ENCODE data around the gene SLC39A6. TPM values are rescaled to one million over a fixed set of nuclear protein-coding genes. Genes with fewer than 3 reads are reported as not detected.

Gene SLC39A6
- total RNA-seq, 1 experiment from 2014 or later: 33.9 TPM

GRCh38 chr18:36162981-36163380 lies 33.8 kb upstream of the SLC39A6 start:
- Histone ChIP-seq H2BK5ac (ENCODE audit: insufficient read length, low read length) (no peak overlapping the region), H3T11ph (ENCODE audit: low read length) (no peak overlapping the region), H3K4me2 (ENCODE audit: insufficient read depth, insufficient read length, low read length) (no peak overlapping the region), H4K5ac (ENCODE audit: insufficient read length, low read depth, low read length) (no peak overlapping the region), H3K9me3 (ENCODE audit: control insufficient read depth, low read depth, low read length) (no peaks in the 10 kb centered on the region), H4K8ac (replicated peaks; ENCODE audit: insufficient read length, low read depth, low read length) (no peak overlapping the region), H3K27me3 (ENCODE audit: insufficient read depth, low read length) (no peaks in the 10 kb centered on the region), H3K23ac (ENCODE audit: insufficient read length, low read depth, low read length) (no peak overlapping the region), H3K23me2 (ENCODE audit: insufficient read length, low read depth, low read length, poor library complexity, severe bottlenecking) (no peaks in the 10 kb centered on the region), H3K18ac (ENCODE audit: insufficient read length, low read depth, low read length) (no peak overlapping the region), H3K14ac (ENCODE audit: insufficient read depth, low read length) (no peak overlapping the region), H3K79me2 (ENCODE audit: insufficient read depth, low read length) (no peaks in the 10 kb centered on the region), H4K91ac (ENCODE audit: insufficient read length, low read depth, low read length) (no peak overlapping the region), H3K9ac (ENCODE audit: extremely low read depth, insufficient read length, low read length) (no peak overlapping the region), H2BK120ac (ENCODE audit: low read depth, low read length, poor library complexity, severe bottlenecking) (no peak overlapping the region), H3K4ac (ENCODE audit: low read depth, low read length) (no peak overlapping the region), H2AFZ (ENCODE audit: low read length) (no peak overlapping the region), H3K56ac (ENCODE audit: insufficient read length, low read depth, low read length) (no peak overlapping the region), H2BK15ac (ENCODE audit: low read depth, low read length) (no peak overlapping the region), H4K20me1 (ENCODE audit: control insufficient read depth, insufficient read depth, insufficient read length) (no peaks in the 10 kb centered on the region), H3K4me1 (ENCODE audit: insufficient read depth, low read length) (no peaks in the 10 kb centered on the region), H2BK20ac (ENCODE audit: low read depth, low read length, poor library complexity, severe bottlenecking) (no peak overlapping the region), H2AK5ac (ENCODE audit: insufficient read length, low read length) (no peak overlapping the region), H3K79me1 (ENCODE audit: insufficient read depth, low read depth, low read length, poor library complexity, severe bottlenecking) (no peaks in the 10 kb centered on the region), H2BK12ac (ENCODE audit: insufficient read length, low read depth, low read length) (no peak overlapping the region), H3K27ac (ENCODE audit: insufficient read length, low read depth, low read length) (no peak overlapping the region)
- Mint-ChIP-seq H3K4me3 (no peak overlapping the region), H3K4me1 (no peaks in the 10 kb centered on the region), H3K27me3 (ENCODE audit: low read depth) (no peaks in the 10 kb centered on the region), H3K9me3 (no peaks in the 10 kb centered on the region), H3K36me3 (ENCODE audit: insufficient read depth in 1 of 3, low read depth in 3 of 3) (peaks cover 40 to 90% (median 87%) of the 10 kb centered on the region in 3 experiments; a peak in 6 of 7 replicates), H3K27ac (no peak overlapping the region)
- WGBS (ENCODE audit: extremely low coverage, insufficient read length, low lambda C conversion rate): no CpG with 5 or more reads among the region's 1 CpG
- no peak for DNase-seq
- no peak for TF ChIP-seq CTCF (conservative IDR thresholded peaks at IDR 0.05)

All from H9 (cell line).